ENCODE results near the gene PTPRD.

Gene PTPRD

GRCh38 chr9:10248890-10249289 is 363.9 kb downstream of the PTPRD start:
- no peaks in the 10 kb centered on the region for H3K9me3 ChIP-seq (ENCODE audit: insufficient read depth, low read depth, low read length)
- H2AFZ ChIP-seq (ENCODE audit: low read length): no peak overlapping the region
- H3K79me2 ChIP-seq (ENCODE audit: insufficient read depth, low read length): no peaks in the 10 kb centered on the region
- TF ChIP-seq EZH2phosphoT487 (IDR thresholded peaks at IDR 0.05; ENCODE audit: borderline replicate concordance): no peak
- TF ChIP-seq CTCF (conservative IDR thresholded peaks at IDR 0.05; ENCODE audit: low read length): no peak
- no peaks in the 10 kb centered on the region for H3K36me3 ChIP-seq (ENCODE audit: insufficient read depth, low read length)
- H3K27me3 ChIP-seq (ENCODE audit: insufficient read depth, low read length, poor library complexity, severe bottlenecking): no peaks in the 10 kb centered on the region
- H3K4me3 ChIP-seq (ENCODE audit: low read length, poor library complexity, severe bottlenecking): no peak overlapping the region
- no peak overlapping the region for H3K4me2 ChIP-seq (ENCODE audit: low read depth, low read length, poor library complexity, severe bottlenecking)
- no peaks in the 10 kb centered on the region for H3K9me2 ChIP-seq (replicated peaks; ENCODE audit: low read depth, low read length)
- H3K9ac ChIP-seq (ENCODE audit: low read depth, low read length, poor library complexity, severe bottlenecking): no peak overlapping the region
- no peaks in the 10 kb centered on the region for H3K4me1 ChIP-seq (ENCODE audit: insufficient read depth, low read length, poor library complexity, severe bottlenecking)
- no peaks in the 10 kb centered on the region for H3F3A ChIP-seq (ENCODE audit: low read depth)
- no peaks in the 10 kb centered on the region for H4K20me1 ChIP-seq (ENCODE audit: insufficient read depth, low read length, poor library complexity, severe bottlenecking)

DNA sequence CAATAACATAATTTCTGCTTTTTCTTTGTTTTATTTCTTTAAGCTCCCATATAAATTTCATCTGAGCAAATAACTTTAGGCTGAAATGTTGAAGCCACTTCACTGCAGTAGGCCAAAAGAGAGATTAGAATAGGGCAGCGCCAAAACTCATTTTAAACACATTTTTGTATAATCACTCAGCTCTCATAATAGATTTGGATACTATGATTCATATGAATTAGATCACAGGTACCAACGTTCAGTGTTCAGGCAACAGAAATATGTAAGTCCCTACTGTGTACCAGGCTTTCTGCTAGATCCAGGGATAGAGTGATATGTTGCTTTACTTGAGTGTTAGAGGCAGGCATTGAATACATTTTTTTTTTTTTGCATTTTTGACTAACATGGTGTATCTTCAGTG is 370.5 kb downstream of the PTPRD start:
- no peaks in the 10 kb centered on the region for H3K36me3 ChIP-seq (ENCODE audit: insufficient read depth, low read length)
- H3K4me1 ChIP-seq (ENCODE audit: insufficient read depth, low read length, poor library complexity, severe bottlenecking): no peaks in the 10 kb centered on the region
- H3K4me2 ChIP-seq (ENCODE audit: low read depth, low read length, poor library complexity, severe bottlenecking): no peak overlapping the region
- no peak overlapping the region for H3K4me3 ChIP-seq (ENCODE audit: low read length, poor library complexity, severe bottlenecking)
- no peaks in the 10 kb centered on the region for H3K79me2 ChIP-seq (ENCODE audit: insufficient read depth, low read length)
- no peaks in the 10 kb centered on the region for H3F3A ChIP-seq (ENCODE audit: low read depth)
- no peak for TF ChIP-seq CTCF (conservative IDR thresholded peaks at IDR 0.05; ENCODE audit: low read length)
- TF ChIP-seq EZH2phosphoT487 (IDR thresholded peaks at IDR 0.05; ENCODE audit: borderline replicate concordance): no peak
- H3K9me2 ChIP-seq (replicated peaks; ENCODE audit: low read depth, low read length): no peaks in the 10 kb centered on the region
- no peaks in the 10 kb centered on the region for H4K20me1 ChIP-seq (ENCODE audit: insufficient read depth, low read length, poor library complexity, severe bottlenecking)
- H3K27me3 ChIP-seq (ENCODE audit: insufficient read depth, low read length, poor library complexity, severe bottlenecking): no peaks in the 10 kb centered on the region
- no peak overlapping the region for H2AFZ ChIP-seq (ENCODE audit: low read length)
- H3K9ac ChIP-seq (ENCODE audit: low read depth, low read length, poor library complexity, severe bottlenecking): no peak overlapping the region
- no peaks in the 10 kb centered on the region for H3K9me3 ChIP-seq (ENCODE audit: insufficient read depth, low read depth, low read length)

DNA sequence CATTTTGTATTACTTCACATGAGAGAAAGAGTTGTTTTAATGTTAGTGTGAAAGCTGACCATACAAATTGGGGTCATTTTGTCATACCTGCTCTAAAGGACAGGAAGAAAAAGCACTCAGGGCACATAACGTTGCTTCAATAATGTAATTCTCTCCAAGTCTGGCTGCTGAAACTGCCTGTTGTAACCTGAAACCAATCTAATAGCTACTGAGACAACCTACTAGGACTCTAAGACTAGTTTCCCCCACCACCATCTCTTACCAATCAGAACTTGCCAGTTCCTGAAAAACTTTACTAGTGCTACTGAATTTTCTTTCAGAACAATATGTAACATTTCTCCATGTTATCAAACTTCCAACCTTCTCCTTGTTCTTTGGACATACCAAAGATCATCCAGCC is 374.7 kb downstream of the PTPRD start:
- H3K4me2 ChIP-seq (ENCODE audit: low read depth, low read length, poor library complexity, severe bottlenecking): no peak overlapping the region
- no peak overlapping the region for H2AFZ ChIP-seq (ENCODE audit: low read length)
- H3K9me3 ChIP-seq (ENCODE audit: insufficient read depth, low read depth, low read length): no peaks in the 10 kb centered on the region
- H3K4me3 ChIP-seq (ENCODE audit: low read length, poor library complexity, severe bottlenecking): no peak overlapping the region
- no peaks in the 10 kb centered on the region for H3F3A ChIP-seq (ENCODE audit: low read depth)
- no peaks in the 10 kb centered on the region for H3K4me1 ChIP-seq (ENCODE audit: insufficient read depth, low read length, poor library complexity, severe bottlenecking)
- H3K79me2 ChIP-seq (ENCODE audit: insufficient read depth, low read length): no peaks in the 10 kb centered on the region
- TF ChIP-seq EZH2phosphoT487 (IDR thresholded peaks at IDR 0.05; ENCODE audit: borderline replicate concordance) (no peak), CTCF (conservative IDR thresholded peaks at IDR 0.05; ENCODE audit: low read length) (no peak)
- no peaks in the 10 kb centered on the region for H4K20me1 ChIP-seq (ENCODE audit: insufficient read depth, low read length, poor library complexity, severe bottlenecking)
- H3K9ac ChIP-seq (ENCODE audit: low read depth, low read length, poor library complexity, severe bottlenecking): no peak overlapping the region
- H3K27me3 ChIP-seq (ENCODE audit: insufficient read depth, low read length, poor library complexity, severe bottlenecking): no peaks in the 10 kb centered on the region
- no peaks in the 10 kb centered on the region for H3K36me3 ChIP-seq (ENCODE audit: insufficient read depth, low read length)
- no peaks in the 10 kb centered on the region for H3K9me2 ChIP-seq (replicated peaks; ENCODE audit: low read depth, low read length)

All from Loucy (cell line).